ENCODE measurements around the gene RSPO3.

The RSPO3 gene

GRCh38 chr6:127188744-127189143 is 70.3 kb downstream of the RSPO3 start:
- H3K27ac ChIP-seq = no peak overlapping the region
- TF ChIP-seq ZFX (IDR thresholded peaks at IDR 0.05; ENCODE audit: borderline replicate concordance) (no peak), CTCF (IDR thresholded peaks at IDR 0.05) (no peak)

GRCh38 chr6:127190552-127190951 is 72.1 kb downstream of the RSPO3 start:
- H3K27ac ChIP-seq = no peak overlapping the region
- TF ChIP-seq CTCF (IDR thresholded peaks at IDR 0.05) (peak; percentile 70), ZFX (IDR thresholded peaks at IDR 0.05; ENCODE audit: borderline replicate concordance) (no peak)

GRCh38 chr6:127191716-127192115 is 73.2 kb downstream of the RSPO3 start:
- no peak for TF ChIP-seq ZFX (IDR thresholded peaks at IDR 0.05; ENCODE audit: borderline replicate concordance)
- no peak for TF ChIP-seq CTCF (IDR thresholded peaks at IDR 0.05)
- no peak overlapping the region for H3K27ac ChIP-seq

- H3K27ac ChIP-seq = no peak overlapping the region
- no peak for TF ChIP-seq CTCF (IDR thresholded peaks at IDR 0.05)
- TF ChIP-seq ZFX (IDR thresholded peaks at IDR 0.05; ENCODE audit: borderline replicate concordance) = no peak
Observed at GRCh38 chr6:127192911-127193541, 74.6 kb downstream of the RSPO3 start.

- TF ChIP-seq ZFX (IDR thresholded peaks at IDR 0.05; ENCODE audit: borderline replicate concordance) = no peak
- TF ChIP-seq CTCF (IDR thresholded peaks at IDR 0.05) = no peak
Observed at GRCh38 chr6:127195833-127196232, 77.4 kb downstream of the RSPO3 start.

GRCh38 chr6:127198549-127198948 is 80.1 kb downstream of the RSPO3 start:
- TF ChIP-seq CTCF (IDR thresholded peaks at IDR 0.05) (no peak), ZFX (IDR thresholded peaks at IDR 0.05; ENCODE audit: borderline replicate concordance) (no peak)
- H3K27ac ChIP-seq = no peak overlapping the region

More at GRCh38 chr6:127195833-127196232, 77.4 kb downstream of the RSPO3 start:
- H3K27ac ChIP-seq = no peak overlapping the region

GRCh38 chr6:127199470-127199869 is 81.0 kb downstream of the RSPO3 start:
- no peak overlapping the region for H3K27ac ChIP-seq
- TF ChIP-seq CTCF (IDR thresholded peaks at IDR 0.05) = no peak
- TF ChIP-seq ZFX (IDR thresholded peaks at IDR 0.05; ENCODE audit: borderline replicate concordance) = no peak
